GM12878 (cell line): ENCODE data around the gene NBEA. TPM values are rescaled to one million over a fixed set of nuclear protein-coding genes. Genes with fewer than 3 reads are reported as not detected.

Experiments
- BHLHE40 ChIP-seq, 2 experiments: fragments of 450-650 bp in 1 of 2; IDR thresholded peaks; 2 replicates each; pipeline ENCODE4 v1.6.1; 2011 to 2017; ENCODE audit warnings: low read depth in 2 of 2, borderline replicate concordance in 1 of 2, improper control_type of control experiment in 1 of 2, low read length in 1 of 2, mild to moderate bottlenecking in 1 of 2
- E2F4 ChIP-seq: IDR thresholded peaks from 2 replicates; pipeline ENCODE4 v1.6.1; 2012; ENCODE audit warnings: low read depth, low read length, improper control_type of control experiment
- KAT2A ChIP-seq: conservative IDR thresholded peaks from 2 replicates; pipeline ENCODE4 v1.6.1; 2011; ENCODE audit warnings: low read depth, low read length; ENCODE audit not compliant: control insufficient read depth
- MTA2 ChIP-seq: fragments of 450-650 bp; IDR thresholded peaks from 2 replicates; pipeline ENCODE4 v1.6.1; 2016; ENCODE audit warnings: low read depth, mild to moderate bottlenecking, moderate library complexity
- RFX5 ChIP-seq: IDR thresholded peaks from 2 replicates; pipeline ENCODE4 v1.6.1; 2011; ENCODE audit warnings: low read depth, low read length, improper control_type of control experiment
- ZNF207 ChIP-seq: fragments of 450-650 bp; IDR thresholded peaks from 2 replicates; pipeline ENCODE4 v1.6.1; 2014; ENCODE audit warnings: antibody characterized with exemption, mild to moderate bottlenecking, borderline replicate concordance
- polyA plus RNA-seq, 11 experiments: library from polyadenylated mRNA; depleted of rRNA in 4 of 11; unstranded in 6 of 11; stranded (reverse) in 5 of 11; fragments of >200 nt; fragmentation: Nextera tagmentation in 4 of 11; fragmentation: Illumina TruSeq in 1 of 11; extraction: Ambion mirVana in 4 of 11; extraction: Trizol in 1 of 11; gene quantifications; 1 replicate in 1 of 11; 2 replicates in 10 of 11; pipeline versions ENCODE4 v1.2.1 to v1.2.3, GENCODE V29; 2011 to 2016; ENCODE audit warnings: inconsistent platforms in 2 of 11, missing spikeins in 2 of 11, low read depth in 1 of 11
- total RNA-seq, 4 experiments: library from RNA; depleted of rRNA in 3 of 4; stranded (reverse); fragments of >200 nt in 3 of 4; fragmentation: Illumina TruSeq in 1 of 4; extraction: Trizol in 1 of 4; gene quantifications; 2 replicates each; pipeline versions ENCODE4 v1.2.1 to v1.2.3, GENCODE V29; 2013 to 2021
- TF ChIP-seq, protein P1 (sequence below): fragments of 450-650 bp; formaldehyde crosslinking; IDR thresholded peaks from 2 replicates; pipeline ENCODE4 v1.4.0; 2022; ENCODE audit warnings: mild to moderate bottlenecking, moderate library complexity
- TF ChIP-seq, protein P2 (sequence below): IDR thresholded peaks from 2 replicates; pipeline ENCODE4 v1.6.1; 2011; ENCODE audit warnings: low read depth, mild to moderate bottlenecking, low read length, moderate library complexity, borderline replicate concordance; ENCODE audit errors: extremely low read depth

NBEA gene
- total and polyA plus RNA-seq, 10 of the 15 experiments (the other 5 are each of a cell fraction or from before 2014, with no cell fraction given) = 0.23 to 3.6 (median 0.55) TPM

GRCh38 chr13:35512271-35512920 lies 570.3 kb downstream of the NBEA start (continued):
- TF ChIP-seq ZNF207 (no peak), RFX5 (no peak), KAT2A (no peak), E2F4 (no peak), BHLHE40 (IDR thresholded peaks at IDR 0.05; ENCODE audit: borderline replicate concordance in 1 of 2, low read depth in 2 of 2, low read length in 1 of 2) (no peak), MTA2 (no peak)
- TF ChIP-seq, protein P1, sequence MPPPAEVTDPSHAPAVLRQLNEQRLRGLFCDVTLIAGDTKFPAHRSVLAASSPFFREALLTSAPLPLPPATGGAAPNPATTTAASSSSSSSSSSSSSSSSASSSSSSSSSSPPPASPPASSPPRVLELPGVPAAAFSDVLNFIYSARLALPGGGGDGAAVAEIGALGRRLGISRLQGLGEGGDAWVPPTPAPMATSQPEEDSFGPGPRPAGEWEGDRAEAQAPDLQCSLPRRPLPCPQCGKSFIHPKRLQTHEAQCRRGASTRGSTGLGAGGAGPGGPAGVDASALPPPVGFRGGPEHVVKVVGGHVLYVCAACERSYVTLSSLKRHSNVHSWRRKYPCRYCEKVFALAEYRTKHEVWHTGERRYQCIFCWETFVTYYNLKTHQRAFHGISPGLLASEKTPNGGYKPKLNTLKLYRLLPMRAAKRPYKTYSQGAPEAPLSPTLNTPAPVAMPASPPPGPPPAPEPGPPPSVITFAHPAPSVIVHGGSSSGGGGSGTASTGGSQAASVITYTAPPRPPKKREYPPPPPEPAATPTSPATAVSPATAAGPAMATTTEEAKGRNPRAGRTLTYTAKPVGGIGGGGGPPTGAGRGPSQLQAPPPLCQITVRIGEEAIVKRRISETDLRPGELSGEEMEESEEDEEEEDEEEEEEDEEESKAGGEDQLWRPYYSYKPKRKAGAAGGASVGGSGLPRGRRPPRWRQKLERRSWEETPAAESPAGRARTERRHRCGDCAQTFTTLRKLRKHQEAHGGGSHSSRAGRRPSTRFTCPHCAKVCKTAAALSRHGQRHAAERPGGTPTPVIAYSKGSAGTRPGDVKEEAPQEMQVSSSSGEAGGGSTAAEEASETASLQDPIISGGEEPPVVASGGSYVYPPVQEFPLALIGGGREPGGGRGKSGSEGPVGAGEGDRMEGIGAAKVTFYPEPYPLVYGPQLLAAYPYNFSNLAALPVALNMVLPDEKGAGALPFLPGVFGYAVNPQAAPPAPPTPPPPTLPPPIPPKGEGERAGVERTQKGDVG (CRISPR knock-in tag) = no peak
- TF ChIP-seq, protein P2, sequence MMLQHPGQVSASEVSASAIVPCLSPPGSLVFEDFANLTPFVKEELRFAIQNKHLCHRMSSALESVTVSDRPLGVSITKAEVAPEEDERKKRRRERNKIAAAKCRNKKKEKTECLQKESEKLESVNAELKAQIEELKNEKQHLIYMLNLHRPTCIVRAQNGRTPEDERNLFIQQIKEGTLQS = no peak
